Dendritic cell treated with granulocyte-macrophage colony-stimulating factor and Interleukin-4, amounts not matched to agents 40 ng/mL and 50 ng/mL, for 4 days (primary cell): ENCODE data around the gene RAET1L.
"Not testable (repeated sequence)": the region's sequence is repeated elsewhere in the genome, so short reads cannot be mapped to it uniquely, and the experiment has no call there.

Experiments used
- H3K27ac Mint-ChIP-seq: one replicate; pipeline ENCODE4 v1.8.0; 2022; ENCODE audit warnings: mild to moderate bottlenecking, mixed read lengths
- H3K27me3 Mint-ChIP-seq: one replicate; pipeline ENCODE4 v1.8.0; 2022; ENCODE audit warnings: mild to moderate bottlenecking, mixed read lengths
- H3K36me3 Mint-ChIP-seq: one replicate; pipeline ENCODE4 v1.8.0; 2022; ENCODE audit warnings: low read depth, mixed read lengths
- H3K4me1 Mint-ChIP-seq: one replicate; pipeline ENCODE4 v1.8.0; 2022; ENCODE audit warnings: low read depth, mixed read lengths
- H3K4me3 Mint-ChIP-seq: one replicate; pipeline ENCODE4 v1.8.0; 2022; ENCODE audit warnings: mild to moderate bottlenecking, moderate library complexity, mixed read lengths
- H3K9me3 Mint-ChIP-seq: one replicate; pipeline ENCODE4 v1.8.0; 2022; ENCODE audit warnings: mixed read lengths
- intact Hi-C: fragments of 100-400 bp; cut with micrococcal nuclease; formaldehyde crosslinking; loops from one replicate; pipeline ENCODE4 v1.15.0; 2022

RAET1L gene

DNA sequence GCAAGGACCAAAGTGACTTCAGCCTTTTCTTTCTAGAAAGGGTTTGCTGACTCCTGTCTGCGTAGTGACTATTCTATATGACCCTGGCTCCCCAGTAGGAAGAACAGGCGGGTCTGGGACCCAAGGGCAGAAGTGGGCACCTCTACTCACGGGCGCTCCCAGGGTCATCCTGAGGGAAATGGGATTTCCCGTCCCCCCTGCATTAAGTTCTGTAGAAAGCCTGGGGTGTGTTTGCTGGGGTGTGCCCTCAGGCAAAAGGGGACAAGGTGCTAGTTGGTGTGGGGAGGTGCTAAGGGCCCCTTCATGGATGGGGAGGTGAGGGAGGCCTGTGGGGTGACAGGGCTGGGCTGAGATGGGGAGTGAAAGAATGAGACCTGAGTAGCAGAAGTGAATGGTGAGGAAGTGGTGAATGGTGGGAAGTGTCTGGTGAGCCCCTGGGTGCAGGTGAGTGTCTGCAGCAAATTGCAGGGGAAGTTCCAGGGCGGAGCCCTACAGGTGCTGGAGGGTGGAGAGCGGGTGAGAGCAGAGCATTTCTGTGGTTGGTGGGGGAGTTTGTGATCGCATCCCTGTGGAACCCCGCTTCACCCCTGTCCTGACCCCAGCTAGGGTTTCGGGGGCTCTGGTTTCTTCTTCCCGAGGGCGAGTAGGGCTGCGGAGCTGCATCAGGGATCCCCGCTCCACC is 21.1 kb downstream of the RAET1L start:
- Mint-ChIP-seq H3K4me3 (peak overlapping the region; percentile 81), H3K27ac (no peak overlapping the region), H3K27me3 (peaks cover 80% of the 10 kb centered on the region), H3K9me3 (no peaks in the 10 kb centered on the region), H3K36me3 (no peaks in the 10 kb centered on the region), H3K4me1 (peaks cover 11% of the 10 kb centered on the region)
- intact Hi-C loops: loop anchor here (2.0 kb wide), 1 partner anchor 39 kb away; no protein-coding TSS in a partner anchor

DNA sequence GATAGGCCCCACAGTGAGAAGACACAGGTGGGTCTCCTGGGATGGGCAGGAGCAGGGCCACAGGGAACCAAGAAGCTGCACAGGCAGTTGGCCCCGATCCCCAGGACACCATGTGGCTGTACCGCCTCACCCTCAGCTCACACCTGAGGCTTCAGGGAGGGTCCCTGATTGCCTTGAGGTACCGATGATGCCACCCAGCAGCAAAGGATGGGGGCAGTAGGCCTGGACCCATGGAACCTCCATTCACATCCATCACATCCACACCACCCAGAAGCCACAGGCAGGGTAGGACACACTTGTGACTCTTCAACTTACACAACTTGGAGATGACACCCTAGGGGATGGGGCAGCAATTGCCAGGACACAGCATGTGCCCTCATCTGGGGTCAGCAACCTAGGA is 21.7 kb downstream of the RAET1L start:
- H3K4me3 Mint-ChIP-seq, H3K9me3 Mint-ChIP-seq, intact Hi-C loops, H3K36me3 Mint-ChIP-seq, H3K27ac Mint-ChIP-seq: not testable (repeated sequence)
- peaks cover 11% of the 10 kb centered on the region for H3K4me1 Mint-ChIP-seq
- H3K27me3 Mint-ChIP-seq: peaks cover 77% of the 10 kb centered on the region

DNA sequence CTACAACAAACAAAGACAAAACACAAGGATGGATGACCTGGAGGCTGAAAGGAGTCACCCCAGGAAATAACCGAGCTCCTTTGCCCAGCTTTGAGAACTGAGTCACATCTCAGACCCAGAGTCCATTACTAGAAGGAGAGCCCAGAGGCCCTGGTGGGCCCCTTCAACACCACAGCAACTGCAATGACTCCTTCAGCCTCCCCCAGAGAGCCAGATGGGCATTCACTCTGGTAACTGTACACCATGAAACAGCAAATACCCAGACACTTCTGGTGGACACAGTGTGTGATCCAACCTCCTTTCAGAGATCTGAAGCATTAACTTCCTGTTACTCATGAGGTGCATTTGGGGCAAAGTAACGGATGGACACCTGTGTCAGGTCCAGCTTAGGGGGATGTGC is 22.6 kb downstream of the RAET1L start:
- H3K4me3 Mint-ChIP-seq: no peak overlapping the region
- no peak overlapping the region for H3K27ac Mint-ChIP-seq
- H3K27me3 Mint-ChIP-seq: peaks cover 71% of the 10 kb centered on the region

DNA sequence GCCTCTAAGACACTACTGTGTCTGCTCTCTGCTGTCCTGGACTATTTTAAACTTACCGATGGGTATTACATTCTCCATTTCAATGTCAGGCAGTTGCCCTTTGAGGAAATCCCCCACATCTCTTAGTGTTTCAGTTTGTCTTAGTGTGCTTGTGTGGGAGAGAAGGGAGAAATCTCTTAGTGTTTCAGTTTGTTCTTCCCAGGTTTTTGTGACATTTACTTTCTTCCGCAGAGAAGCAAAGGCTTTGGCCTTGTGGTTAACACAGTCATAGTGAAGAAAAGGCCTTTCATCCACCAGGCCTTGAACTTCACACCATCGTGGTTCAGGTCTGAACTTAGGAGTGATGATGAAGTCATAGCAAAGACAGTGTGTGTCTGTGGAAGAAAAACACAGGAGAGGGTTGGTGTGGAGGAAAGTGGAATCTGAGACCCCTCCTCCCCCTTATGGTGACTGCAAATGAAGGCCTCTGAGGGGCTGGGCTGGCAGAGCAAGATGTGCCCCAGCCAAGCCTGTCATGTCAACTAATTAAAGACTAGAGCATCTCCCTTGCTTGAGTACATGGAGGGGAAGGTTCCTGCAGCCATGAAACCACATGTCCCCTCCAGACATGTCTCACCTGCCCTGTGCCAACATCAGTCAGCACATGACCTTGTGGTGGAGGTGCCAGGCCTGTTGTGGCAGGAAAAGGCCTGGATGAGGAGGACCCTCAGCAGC is 23.9 kb downstream of the RAET1L start:
- H3K36me3 Mint-ChIP-seq: no peaks in the 10 kb centered on the region
- peaks cover 11% of the 10 kb centered on the region for H3K4me1 Mint-ChIP-seq
- peaks cover 68% of the 10 kb centered on the region for H3K27me3 Mint-ChIP-seq
- intact Hi-C loops: no loop called here
- no peak overlapping the region for H3K27ac Mint-ChIP-seq
- H3K9me3 Mint-ChIP-seq: no peaks in the 10 kb centered on the region
- no peak overlapping the region for H3K4me3 Mint-ChIP-seq

More for the DNA sequence above, 22.6 kb downstream of the RAET1L start:
- Mint-ChIP-seq H3K36me3 (no peaks in the 10 kb centered on the region), H3K9me3 (no peaks in the 10 kb centered on the region), H3K4me1 (peaks cover 11% of the 10 kb centered on the region)
- intact Hi-C loops: no loop called here

DNA sequence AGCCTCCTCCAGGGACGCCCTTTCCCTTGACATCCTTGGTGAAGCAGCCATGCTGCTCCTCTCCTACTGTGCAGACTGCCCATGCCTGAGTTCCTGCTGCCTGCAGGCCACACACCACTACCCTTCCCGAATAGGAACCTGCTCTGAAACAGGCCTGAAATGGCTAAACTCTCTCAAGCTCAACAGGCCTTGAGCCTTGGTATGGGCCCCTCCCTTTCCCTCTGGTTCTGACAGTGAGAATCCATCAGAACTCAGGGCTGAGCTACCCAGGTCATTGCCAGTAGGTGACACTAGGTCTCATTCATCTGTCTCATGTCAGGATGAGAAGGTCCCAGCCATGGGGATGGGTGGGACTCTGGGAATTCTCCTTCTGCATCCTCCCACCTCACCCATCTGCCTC is 25.7 kb downstream of the RAET1L start:
- Mint-ChIP-seq H3K9me3 (no peaks in the 10 kb centered on the region), H3K27me3 (peaks cover 69% of the 10 kb centered on the region), H3K36me3 (no peaks in the 10 kb centered on the region), H3K4me3 (no peak overlapping the region), H3K27ac (no peak overlapping the region), H3K4me1 (peaks cover 7% of the 10 kb centered on the region)
- intact Hi-C loops: no loop called here

DNA sequence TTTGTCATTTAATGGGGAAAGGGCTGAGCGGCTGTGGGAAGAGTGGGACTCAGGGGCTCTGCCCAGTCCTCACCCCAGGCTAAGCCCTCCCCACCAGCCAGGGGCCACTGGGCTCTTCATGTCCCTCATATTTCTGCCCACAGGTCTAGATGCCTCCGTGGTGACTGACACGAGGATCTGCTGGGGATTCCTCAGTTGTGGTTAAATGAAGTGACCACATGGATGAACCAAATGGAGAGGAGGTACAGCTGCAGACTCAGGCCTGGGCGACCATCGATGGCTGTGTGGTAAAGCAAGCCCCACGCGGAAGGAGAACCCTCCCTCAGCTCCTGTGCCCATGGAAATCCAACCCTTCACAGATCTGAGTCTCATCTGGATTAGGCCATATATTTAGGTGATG is 29.4 kb downstream of the RAET1L start:
- peaks cover 4% of the 10 kb centered on the region for H3K4me1 Mint-ChIP-seq
- no peak overlapping the region for H3K27ac Mint-ChIP-seq
- peaks cover 72% of the 10 kb centered on the region for H3K27me3 Mint-ChIP-seq
- intact Hi-C loops: no loop called here
- H3K4me3 Mint-ChIP-seq: no peak overlapping the region
- no peaks in the 10 kb centered on the region for H3K9me3 Mint-ChIP-seq
- no peaks in the 10 kb centered on the region for H3K36me3 Mint-ChIP-seq

DNA sequence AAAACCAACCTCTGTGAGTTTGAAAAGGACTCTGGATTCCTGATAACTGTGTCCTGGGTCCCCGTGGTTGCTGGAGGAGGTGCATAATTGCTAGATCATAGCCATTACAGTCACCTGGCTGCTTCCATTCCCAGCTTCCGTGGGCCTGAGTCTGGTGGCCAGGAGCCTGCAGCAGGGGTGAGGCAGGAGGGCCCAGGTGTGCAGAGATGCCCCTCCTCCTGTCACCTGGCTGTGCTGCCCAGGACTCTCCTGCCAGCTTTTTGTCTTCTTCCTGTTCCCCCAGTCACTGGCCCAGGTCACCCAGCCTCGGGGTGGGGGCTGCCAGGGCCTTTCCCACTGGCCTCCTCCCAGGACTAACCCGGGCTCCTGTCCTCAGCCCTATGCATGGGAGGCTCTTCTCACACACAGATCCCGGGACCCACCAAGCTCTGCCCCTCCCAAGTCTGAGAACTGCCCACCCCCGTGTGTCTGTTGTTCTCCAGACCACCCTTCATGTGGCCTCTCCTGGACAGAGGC is 30.0 kb downstream of the RAET1L start:
- H3K27me3 Mint-ChIP-seq: peaks cover 73% of the 10 kb centered on the region
- no peak overlapping the region for H3K4me3 Mint-ChIP-seq
- intact Hi-C loops: no loop called here
- no peaks in the 10 kb centered on the region for H3K9me3 Mint-ChIP-seq
- no peak overlapping the region for H3K27ac Mint-ChIP-seq
- peaks cover 11% of the 10 kb centered on the region for H3K4me1 Mint-ChIP-seq
- no peaks in the 10 kb centered on the region for H3K36me3 Mint-ChIP-seq

DNA sequence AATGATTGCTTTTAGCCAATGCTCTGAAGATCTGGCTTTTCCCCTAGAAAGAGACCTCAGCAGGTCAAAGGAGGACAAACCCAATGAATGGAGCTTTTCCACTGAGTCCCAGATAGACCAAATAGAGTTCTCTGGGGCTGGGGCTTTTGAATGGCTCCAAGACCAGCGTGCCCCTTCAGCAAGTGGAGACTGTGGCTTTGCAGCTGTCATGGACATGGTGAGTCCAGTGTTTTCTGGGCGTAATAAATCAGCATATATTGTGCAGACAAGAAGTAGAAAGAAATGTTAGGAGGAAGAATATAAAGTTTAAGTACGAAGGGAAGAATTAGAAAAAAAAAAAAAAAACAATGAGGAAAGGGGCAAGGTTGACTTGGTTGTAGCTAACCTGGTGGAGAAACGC is 33.5 kb downstream of the RAET1L start:
- H3K4me1 Mint-ChIP-seq: peaks cover 26% of the 10 kb centered on the region
- H3K9me3 Mint-ChIP-seq: peaks cover 10% of the 10 kb centered on the region
- H3K27ac Mint-ChIP-seq: no peak overlapping the region
- H3K36me3 Mint-ChIP-seq: no peaks in the 10 kb centered on the region
- peaks cover 90% of the 10 kb centered on the region for H3K27me3 Mint-ChIP-seq
- no peak overlapping the region for H3K4me3 Mint-ChIP-seq
- intact Hi-C loops: no loop called here

DNA sequence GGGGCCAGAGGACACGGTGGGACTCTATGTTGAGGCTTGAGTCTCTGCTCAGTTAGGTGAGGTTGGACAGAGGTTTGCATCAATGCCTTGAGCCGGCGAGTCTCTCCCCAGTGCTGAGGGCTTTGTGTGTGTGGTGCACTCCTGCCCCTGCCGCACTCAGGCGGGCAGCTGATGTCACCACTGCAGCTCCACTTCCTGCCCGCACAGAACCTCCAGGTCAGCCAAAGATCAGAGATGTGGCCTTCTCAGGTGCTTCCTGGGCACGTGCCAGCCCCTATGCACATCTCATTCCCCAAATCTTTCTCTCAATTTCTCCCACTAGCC is 33.9 kb downstream of the RAET1L start:
- peaks cover 10% of the 10 kb centered on the region for H3K9me3 Mint-ChIP-seq
- intact Hi-C loops, H3K4me3 Mint-ChIP-seq, H3K36me3 Mint-ChIP-seq, H3K27ac Mint-ChIP-seq: not testable (repeated sequence)
- peaks cover 94% of the 10 kb centered on the region for H3K27me3 Mint-ChIP-seq
- H3K4me1 Mint-ChIP-seq: peaks cover 26% of the 10 kb centered on the region

DNA sequence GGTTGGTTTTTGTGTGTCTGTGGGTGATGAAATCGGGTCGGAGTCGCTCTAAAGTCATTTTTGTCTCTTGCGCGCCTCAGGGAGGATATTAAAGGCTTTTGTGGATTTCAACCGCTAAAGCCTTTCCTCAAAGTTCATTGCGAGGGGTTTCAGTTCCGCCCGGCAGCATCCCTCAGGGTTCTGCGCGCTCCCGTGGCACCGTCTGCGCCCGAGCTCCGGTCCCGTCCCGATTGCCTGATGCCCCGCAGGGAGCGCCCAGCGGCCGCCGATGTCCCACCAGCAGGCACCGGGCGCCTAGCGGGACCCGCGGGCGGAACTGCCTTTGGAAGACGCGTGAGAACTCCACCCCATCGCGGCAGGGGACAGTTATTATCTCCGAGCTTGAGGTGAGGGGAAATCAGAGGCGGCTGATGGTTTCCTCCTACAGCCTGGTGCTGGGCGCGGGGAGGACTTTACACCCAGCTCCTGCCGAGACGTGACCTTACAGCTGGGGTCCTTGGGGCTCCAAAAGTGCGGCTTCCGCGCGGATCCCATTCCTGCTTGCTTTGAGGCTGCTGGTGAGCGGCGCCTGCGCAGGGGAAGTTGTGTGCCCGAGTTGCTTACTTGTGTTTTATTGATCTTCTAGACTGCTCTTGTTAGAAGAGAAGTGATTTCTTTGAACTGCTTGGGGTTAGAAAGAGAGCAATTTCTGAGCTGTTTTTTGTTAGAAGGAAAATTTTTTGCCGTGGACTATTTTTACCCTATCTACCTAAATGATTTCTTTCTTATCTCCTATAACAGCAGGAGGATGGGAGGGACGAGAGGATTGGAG is 34.5 kb downstream of the RAET1L start:
- no peak overlapping the region for H3K27ac Mint-ChIP-seq
- intact Hi-C loops: no loop called here

DNA sequence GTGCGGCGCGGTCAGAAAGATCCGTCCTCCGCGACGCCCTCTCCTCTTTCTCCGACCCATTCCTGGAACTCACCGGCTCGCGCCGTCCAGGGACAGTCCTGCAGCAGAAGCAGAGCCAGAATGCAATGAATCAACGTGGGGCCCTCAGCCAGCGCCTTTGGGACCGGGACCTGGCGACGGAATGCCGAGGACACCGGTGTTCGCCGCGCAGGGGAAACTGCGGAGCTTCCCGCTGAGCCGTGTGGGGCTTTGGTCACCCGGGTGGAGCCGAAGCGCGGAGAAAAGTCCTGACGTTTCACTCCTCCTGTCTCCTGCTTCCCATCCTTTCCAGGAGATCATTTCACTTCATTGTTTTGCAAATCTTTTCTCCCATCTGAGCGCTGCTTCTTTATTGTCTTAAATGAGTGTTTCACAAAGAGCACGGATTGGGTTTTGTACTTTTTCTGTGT is 35.1 kb downstream of the RAET1L start:
- peaks cover 26% of the 10 kb centered on the region for H3K4me1 Mint-ChIP-seq
- H3K27me3 Mint-ChIP-seq: peaks cover 94% of the 10 kb centered on the region
- intact Hi-C loops: no loop called here
- H3K4me3 Mint-ChIP-seq: peak overlapping the region; percentile 41
- no peaks in the 10 kb centered on the region for H3K36me3 Mint-ChIP-seq
- H3K27ac Mint-ChIP-seq: no peak overlapping the region
- peaks cover 10% of the 10 kb centered on the region for H3K9me3 Mint-ChIP-seq

More for the DNA sequence above, 34.5 kb downstream of the RAET1L start:
- H3K4me3 Mint-ChIP-seq: peak overlapping the region; percentile 41
- no peaks in the 10 kb centered on the region for H3K36me3 Mint-ChIP-seq
- H3K4me1 Mint-ChIP-seq: peaks cover 26% of the 10 kb centered on the region
- peaks cover 94% of the 10 kb centered on the region for H3K27me3 Mint-ChIP-seq
- peaks cover 10% of the 10 kb centered on the region for H3K9me3 Mint-ChIP-seq

DNA sequence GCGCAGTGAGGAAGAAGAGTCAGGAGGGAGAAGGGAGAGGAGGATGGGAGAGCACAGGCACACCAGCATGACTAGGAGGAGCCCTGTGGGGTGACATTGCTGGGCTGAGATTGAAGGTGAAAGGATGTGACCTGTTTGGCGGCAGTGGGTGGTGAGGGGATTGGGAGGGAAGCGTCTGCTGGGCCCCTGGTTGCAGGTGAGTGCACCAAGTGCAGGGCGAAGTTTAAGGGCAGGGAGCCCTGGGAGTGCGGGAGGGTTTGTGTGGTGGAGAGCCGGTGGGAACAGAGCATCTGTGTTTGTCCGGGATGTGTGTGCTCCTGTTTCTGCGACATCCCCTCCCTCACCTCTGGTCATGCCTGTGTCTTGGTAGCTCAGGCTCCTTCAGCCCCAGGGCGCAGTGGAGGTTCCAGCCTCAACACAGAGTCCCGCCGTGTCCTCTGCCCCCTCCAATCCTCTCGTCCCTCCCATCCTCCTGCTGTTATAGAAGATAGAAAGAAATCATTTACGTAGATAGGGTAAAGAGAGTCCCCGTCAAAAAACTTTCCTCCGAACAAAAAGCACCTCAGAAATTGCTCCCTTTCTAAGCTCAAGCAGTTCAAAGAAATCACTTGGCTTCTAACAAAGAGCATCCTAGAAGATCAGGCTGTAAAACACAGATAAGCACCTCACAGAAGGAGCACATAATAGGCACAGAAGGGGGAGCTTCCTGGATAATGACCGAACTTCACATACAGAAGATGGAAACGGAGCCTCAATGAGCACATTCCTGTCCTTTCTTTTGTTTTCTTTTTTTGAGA is 36.6 kb downstream of the RAET1L start:
- Mint-ChIP-seq H3K4me1 (peaks cover 26% of the 10 kb centered on the region), H3K36me3 (no peaks in the 10 kb centered on the region), H3K27ac (no peak overlapping the region), H3K27me3 (peaks cover 95% of the 10 kb centered on the region), H3K4me3 (no peak overlapping the region), H3K9me3 (peaks cover 10% of the 10 kb centered on the region)
- intact Hi-C loops: no loop called here

DNA sequence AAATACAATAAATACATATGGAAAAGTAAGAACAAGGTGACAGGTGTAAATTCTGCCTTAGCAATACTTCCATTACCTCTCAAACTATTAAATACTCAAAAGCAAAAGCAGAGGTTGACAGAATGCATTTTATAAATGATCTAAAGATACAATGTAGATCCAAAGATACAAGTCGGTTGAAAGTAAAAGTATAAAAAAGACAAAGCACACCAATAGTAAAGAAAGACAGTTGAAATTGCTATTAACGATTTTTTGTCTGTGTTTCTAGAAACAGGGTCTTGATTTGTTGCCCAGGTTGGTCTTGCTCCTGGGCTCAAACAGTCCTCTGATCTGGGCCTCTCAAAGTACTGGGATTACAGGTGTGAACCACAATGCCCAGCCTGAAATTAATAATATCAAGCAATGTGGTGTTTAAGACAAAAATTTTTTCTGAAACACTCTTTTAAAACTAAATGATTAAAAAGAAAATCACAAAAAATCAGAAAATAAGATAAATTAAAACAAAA is 37.7 kb downstream of the RAET1L start:
- Mint-ChIP-seq H3K9me3 (peaks cover 10% of the 10 kb centered on the region), H3K4me1 (peaks cover 26% of the 10 kb centered on the region), H3K27me3 (peaks cover 94% of the 10 kb centered on the region), H3K27ac (no peak overlapping the region), H3K36me3 (no peaks in the 10 kb centered on the region), H3K4me3 (no peak overlapping the region)
- intact Hi-C loops: no loop called here
